ENCODE measurements around the gene PPIA. TPM values are rescaled to one million over a fixed set of nuclear protein-coding genes. Genes with fewer than 3 reads are reported as not detected.
"Not testable (repeated sequence)": the region's sequence is repeated elsewhere in the genome, so short reads cannot be mapped to it uniquely, and the experiment has no call there.

The PPIA gene
- total RNA-seq, 1 donor from 2014 or later = 935 TPM

DNA sequence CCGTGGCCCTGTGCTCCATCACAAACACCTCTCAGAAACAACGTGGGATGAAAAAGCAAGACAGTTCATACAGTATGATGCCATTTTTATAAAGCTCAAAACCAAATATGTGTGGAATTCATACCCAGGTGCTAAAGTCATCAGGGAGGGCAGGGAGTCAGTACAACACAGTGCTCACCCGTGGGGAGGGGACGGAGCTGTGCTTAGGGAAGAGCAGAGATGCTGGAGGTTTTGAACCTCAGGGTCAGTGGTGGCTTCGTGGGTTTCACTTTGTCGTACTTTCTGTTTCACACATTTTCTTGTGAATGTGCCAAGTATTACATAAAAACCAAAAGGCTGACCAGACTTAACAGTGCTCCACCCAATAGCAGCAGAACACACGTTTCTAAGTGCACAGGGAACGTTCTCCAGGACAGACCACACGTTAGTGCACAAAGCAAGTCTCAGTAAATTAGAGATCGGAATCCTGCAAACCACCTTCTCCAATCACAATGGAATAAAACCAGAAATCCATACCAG is 26.6 kb upstream of the PPIA start:
- no peak for TF ChIP-seq CTCF (IDR thresholded peaks at IDR 0.05; ENCODE audit: unreplicated experiment)
- Mint-ChIP-seq H3K4me3 (no peak overlapping the region), H3K27ac (peak overlapping the region; percentile 59), H3K4me1 (peaks cover 30% of the 10 kb centered on the region), H3K36me3 (peaks cover 18% of the 10 kb centered on the region), H3K9me3 (no peaks in the 10 kb centered on the region), H3K27me3 (ENCODE audit: low read depth) (no peaks in the 10 kb centered on the region)
- no peak for DNase-seq (ENCODE audit: low spot score in 2 of 2, unreplicated experiment in 2 of 2)

- Mint-ChIP-seq H3K27me3 (ENCODE audit: low read depth) (no peaks in the 10 kb centered on the region), H3K27ac (peak overlapping the region; percentile 50), H3K9me3 (no peaks in the 10 kb centered on the region), H3K4me3 (no peak overlapping the region), H3K4me1 (peaks cover 30% of the 10 kb centered on the region), H3K36me3 (peaks cover 15% of the 10 kb centered on the region)
- DNase-seq (ENCODE audit: low spot score in 2 of 2, unreplicated experiment in 2 of 2) = no peak
- no peak for TF ChIP-seq CTCF (IDR thresholded peaks at IDR 0.05; ENCODE audit: unreplicated experiment)
Observed at GRCh38 chr7:44771358-44771757, 25.1 kb upstream of the PPIA start.

DNA sequence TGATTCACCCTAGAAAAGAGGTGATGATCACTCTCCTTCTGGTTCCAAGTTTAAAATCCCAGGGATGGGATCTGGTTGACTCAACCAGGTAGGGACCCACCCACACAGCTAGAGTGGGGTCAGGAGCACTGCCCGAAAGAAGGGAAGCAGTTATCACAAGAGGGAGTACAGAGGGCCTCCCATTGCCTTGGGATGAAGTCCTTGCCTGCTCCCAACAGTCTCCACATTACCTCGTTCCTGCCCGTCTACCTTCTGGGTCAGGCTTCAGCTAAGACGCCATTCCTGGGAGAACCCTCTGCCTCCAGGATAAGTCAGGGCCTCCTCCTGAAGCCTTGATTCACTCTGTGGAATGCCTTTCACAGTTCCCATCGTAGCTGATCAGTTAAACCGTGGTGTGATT is 24.0 kb upstream of the PPIA start:
- no peak for TF ChIP-seq CTCF (IDR thresholded peaks at IDR 0.05; ENCODE audit: unreplicated experiment)
- H3K4me3 Mint-ChIP-seq = no peak overlapping the region
- no peaks in the 10 kb centered on the region for H3K9me3 Mint-ChIP-seq
- peaks cover 30% of the 10 kb centered on the region for H3K4me1 Mint-ChIP-seq
- H3K36me3 Mint-ChIP-seq = peaks cover 9% of the 10 kb centered on the region
- DNase-seq (ENCODE audit: low spot score in 2 of 2, unreplicated experiment in 2 of 2) = no peak
- H3K27me3 Mint-ChIP-seq (ENCODE audit: low read depth) = no peaks in the 10 kb centered on the region
- no peak overlapping the region for H3K27ac Mint-ChIP-seq

DNA sequence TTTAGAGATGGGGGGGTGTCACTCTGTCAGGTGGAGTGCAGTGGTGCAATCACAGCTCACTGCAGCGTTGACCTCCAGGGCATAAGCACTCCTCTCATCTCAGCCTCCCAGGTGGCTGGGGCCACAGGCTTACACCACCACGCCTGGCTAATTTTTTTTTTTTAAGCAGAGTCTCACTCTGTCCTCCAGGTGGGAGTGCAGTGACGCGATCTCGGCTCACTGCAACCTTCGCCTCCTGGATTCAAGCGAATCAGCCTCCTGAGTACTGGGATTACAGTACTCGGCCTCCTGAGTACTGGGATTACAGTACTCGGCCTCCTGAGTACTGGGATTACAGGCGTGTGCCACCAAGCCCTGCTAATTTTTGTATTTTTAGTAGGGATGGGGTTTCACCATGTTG is 23.6 kb upstream of the PPIA start:
- no peak overlapping the region for H3K4me3 Mint-ChIP-seq
- no peak overlapping the region for H3K27ac Mint-ChIP-seq

GRCh38 chr7:44774486-44774885 is 22.0 kb upstream of the PPIA start:
- H3K4me1 Mint-ChIP-seq = peaks cover 11% of the 10 kb centered on the region
- not testable (repeated sequence) for DNase-seq (ENCODE audit: low spot score in 2 of 2, unreplicated experiment in 2 of 2); H3K4me3 Mint-ChIP-seq; H3K36me3 Mint-ChIP-seq; H3K9me3 Mint-ChIP-seq; H3K27ac Mint-ChIP-seq; H3K27me3 Mint-ChIP-seq (ENCODE audit: low read depth)

More for the DNA sequence above, 23.6 kb upstream of the PPIA start:
- Mint-ChIP-seq H3K4me1 (peaks cover 27% of the 10 kb centered on the region), H3K9me3 (no peaks in the 10 kb centered on the region), H3K36me3 (peaks cover 5% of the 10 kb centered on the region), H3K27me3 (ENCODE audit: low read depth) (no peaks in the 10 kb centered on the region)
- no peak for DNase-seq (ENCODE audit: low spot score in 2 of 2, unreplicated experiment in 2 of 2)
- no peak for TF ChIP-seq CTCF (IDR thresholded peaks at IDR 0.05; ENCODE audit: unreplicated experiment)

DNA sequence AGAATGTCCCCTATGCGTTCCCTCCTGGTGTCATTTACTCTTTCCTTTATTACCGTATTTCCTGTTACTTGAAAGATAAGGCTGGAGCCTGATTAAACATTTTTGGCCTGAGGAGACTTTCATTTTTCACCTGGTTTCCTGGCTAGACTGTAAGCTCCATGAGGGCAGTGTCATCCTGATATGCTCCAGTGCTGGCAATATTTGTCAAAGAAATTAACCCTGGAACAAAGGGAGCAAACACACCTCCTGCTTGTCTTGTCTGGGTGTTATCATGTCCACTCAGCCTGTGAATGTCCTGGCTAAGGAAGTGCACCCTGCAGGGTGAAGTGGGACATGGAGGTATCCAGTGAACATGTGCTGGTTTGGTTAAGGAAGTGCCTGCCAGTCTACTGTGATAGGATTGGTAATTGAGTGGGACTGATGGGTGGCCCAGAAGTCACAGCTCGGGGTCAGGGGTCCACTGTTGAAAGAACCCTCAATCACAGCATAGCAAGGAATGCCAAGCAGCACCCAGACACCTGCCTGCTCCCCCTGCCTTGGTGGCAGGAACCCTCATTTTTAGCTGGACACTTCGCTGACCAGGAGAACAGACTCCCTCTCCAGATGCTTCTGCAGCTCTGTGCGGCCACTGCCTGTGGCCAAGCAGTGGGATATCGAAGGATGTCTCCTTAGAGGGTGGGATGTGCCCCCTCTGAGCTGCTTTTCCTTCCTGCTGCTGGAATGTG is 20.9 kb upstream of the PPIA start:
- DNase-seq (ENCODE audit: low spot score in 2 of 2, unreplicated experiment in 2 of 2) = no peak
- Mint-ChIP-seq H3K36me3 (no peaks in the 10 kb centered on the region), H3K4me1 (peaks cover 3% of the 10 kb centered on the region), H3K9me3 (no peaks in the 10 kb centered on the region), H3K4me3 (no peak overlapping the region), H3K27ac (no peak overlapping the region), H3K27me3 (ENCODE audit: low read depth) (no peaks in the 10 kb centered on the region)
- TF ChIP-seq CTCF (IDR thresholded peaks at IDR 0.05; ENCODE audit: unreplicated experiment) = no peak
